Adipocyte (in vitro differentiated cells): ENCODE data around the gene PLPP7.

Experiments used
- DNase-seq: peaks from one replicate; pipeline ENCODE4 v3.0.0-alpha.2; 2015; ENCODE audit warnings: low read depth
- H3K27me3 ChIP-seq: replicated peaks from 2 replicates; pipeline ENCODE4 v1.7.0; 2013; ENCODE audit warnings: mild to moderate bottlenecking, low read length, moderate library complexity; ENCODE audit not compliant: control insufficient read depth, insufficient read depth
- H3K36me3 ChIP-seq: 2 replicates; pipeline ENCODE4 v1.7.0; 2013; ENCODE audit warnings: low read length, mild to moderate bottlenecking, moderate library complexity; ENCODE audit not compliant: control insufficient read depth, insufficient read depth, severe bottlenecking
- H3K4me1 ChIP-seq: 2 replicates; pipeline ENCODE4 v1.7.0; 2013; ENCODE audit warnings: mild to moderate bottlenecking, low read length, moderate library complexity; ENCODE audit not compliant: control insufficient read depth, insufficient read depth
- H3K4me3 ChIP-seq: 2 replicates; pipeline ENCODE4 v1.7.0; 2013; ENCODE audit warnings: mild to moderate bottlenecking, low read length, moderate library complexity
- H3K9ac ChIP-seq: 2 replicates; pipeline ENCODE4 v1.7.0; 2013; ENCODE audit warnings: mild to moderate bottlenecking, low read length, moderate library complexity
- H3K9me3 ChIP-seq: 2 replicates; pipeline ENCODE4 v1.7.0; 2013; ENCODE audit warnings: mild to moderate bottlenecking, low read length, moderate library complexity; ENCODE audit not compliant: control insufficient read depth

PLPP7 gene

DNA sequence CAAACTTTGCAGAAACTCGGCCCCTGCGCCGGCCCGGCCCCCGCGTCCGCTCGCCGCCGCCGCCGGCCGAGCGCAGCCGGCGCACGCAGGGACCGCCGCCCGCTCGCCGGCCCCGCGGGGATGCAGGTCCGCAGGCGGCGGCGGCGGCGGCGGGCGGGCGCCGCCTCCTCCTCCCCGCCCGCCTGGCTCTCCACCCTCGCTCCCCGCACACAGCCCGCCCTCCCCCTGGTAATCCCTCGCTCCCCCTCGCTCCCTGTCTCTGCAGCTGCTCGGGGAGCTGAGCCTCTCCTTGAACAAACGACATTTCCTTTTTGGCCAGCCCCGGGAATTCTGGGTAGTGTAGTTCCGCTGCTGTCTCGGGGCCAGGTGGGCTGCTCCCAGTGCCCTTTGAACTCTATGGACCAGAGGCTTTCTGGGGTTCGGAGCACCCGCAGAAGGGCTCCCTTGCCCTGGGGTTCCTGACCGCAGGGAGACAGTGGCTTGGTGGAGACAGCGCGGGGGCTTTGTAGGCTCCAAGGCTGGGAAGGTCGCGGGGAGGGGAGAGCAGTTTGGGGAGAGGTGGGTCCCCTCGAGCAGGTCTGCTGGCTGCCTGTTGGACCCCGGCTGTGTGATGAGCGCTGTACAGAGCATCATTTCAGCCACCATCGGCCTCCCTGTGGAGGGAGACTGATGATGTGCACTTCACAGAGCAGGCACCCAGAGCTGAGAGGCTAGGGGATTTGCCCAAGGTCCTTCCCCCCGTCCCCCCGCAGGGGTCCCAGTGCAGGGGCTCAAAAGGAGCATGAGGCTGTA, 11.4 kb upstream of the PLPP7 start:
- peak overlapping the region; percentile 62 for H3K4me3 ChIP-seq
- no peaks in the 10 kb centered on the region for H3K9me3 ChIP-seq
- H3K27me3 ChIP-seq, result peaks cover 37% of the 10 kb centered on the region
- peaks cover 4% of the 10 kb centered on the region for H3K4me1 ChIP-seq
- DNase-seq, result peak; percentile 93
- H3K36me3 ChIP-seq, result no peaks in the 10 kb centered on the region
- H3K9ac ChIP-seq, result peak overlapping the region; percentile 34

DNA sequence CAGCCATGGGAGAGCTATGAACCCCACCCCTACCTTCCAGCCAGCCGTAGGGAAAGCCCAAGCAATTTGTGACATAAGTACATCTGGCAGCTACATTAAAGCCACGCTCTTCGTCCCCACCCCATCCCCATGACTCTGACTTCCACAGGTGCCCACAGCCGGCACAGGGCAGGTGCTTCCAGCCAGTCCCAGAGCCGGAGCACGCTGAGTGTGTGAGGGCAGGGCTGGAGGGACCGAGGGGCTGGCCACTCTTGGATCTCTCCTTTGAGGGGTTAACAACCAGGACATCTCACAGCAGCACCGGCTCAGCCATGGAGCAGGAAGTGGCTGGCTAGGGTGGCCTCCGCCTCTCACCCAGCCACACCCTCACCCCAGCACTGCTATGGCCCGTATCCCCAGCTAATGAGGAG, 10.8 kb upstream of the PLPP7 start:
- Histone ChIP-seq H3K4me3 (no peak overlapping the region), H3K9me3 (no peaks in the 10 kb centered on the region), H3K36me3 (no peaks in the 10 kb centered on the region), H3K4me1 (peaks cover 4% of the 10 kb centered on the region), H3K27me3 (peaks cover 41% of the 10 kb centered on the region), H3K9ac (no peak overlapping the region)
- no peak for DNase-seq

DNA sequence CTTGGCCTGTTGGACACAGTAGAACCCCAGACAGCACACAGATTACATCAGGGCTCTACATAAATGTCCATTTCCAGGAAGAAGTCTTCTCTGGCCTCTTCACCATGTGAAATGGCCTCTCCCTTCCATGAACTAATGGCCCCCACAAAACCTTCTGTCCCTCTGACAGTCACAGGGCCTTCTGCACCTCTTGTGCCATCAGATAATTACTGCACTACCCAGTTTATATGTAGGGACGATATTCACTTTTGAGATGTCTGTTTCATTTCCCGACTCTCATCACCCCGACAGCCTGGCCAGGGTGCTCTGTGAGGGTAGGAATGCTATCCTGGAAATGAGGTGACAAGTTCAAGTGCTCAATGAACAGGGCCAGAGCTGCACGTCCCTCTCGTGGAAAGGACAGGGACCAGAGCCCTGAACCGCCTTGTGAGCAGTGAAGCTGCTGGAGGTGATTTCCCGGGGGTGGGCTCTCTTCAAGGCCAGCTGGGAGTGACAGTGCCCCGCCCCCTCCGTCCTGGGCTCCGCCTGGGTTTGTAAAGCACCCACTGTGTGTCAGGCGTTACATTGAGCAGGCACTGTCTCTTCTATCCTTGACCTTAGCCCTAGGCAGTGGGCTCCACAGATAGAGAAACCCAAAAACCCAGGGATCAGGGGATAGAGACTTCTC, 10.2 kb upstream of the PLPP7 start:
- H3K27me3 ChIP-seq, result peaks cover 38% of the 10 kb centered on the region
- H3K36me3 ChIP-seq, result no peaks in the 10 kb centered on the region
- no peak for DNase-seq

DNA sequence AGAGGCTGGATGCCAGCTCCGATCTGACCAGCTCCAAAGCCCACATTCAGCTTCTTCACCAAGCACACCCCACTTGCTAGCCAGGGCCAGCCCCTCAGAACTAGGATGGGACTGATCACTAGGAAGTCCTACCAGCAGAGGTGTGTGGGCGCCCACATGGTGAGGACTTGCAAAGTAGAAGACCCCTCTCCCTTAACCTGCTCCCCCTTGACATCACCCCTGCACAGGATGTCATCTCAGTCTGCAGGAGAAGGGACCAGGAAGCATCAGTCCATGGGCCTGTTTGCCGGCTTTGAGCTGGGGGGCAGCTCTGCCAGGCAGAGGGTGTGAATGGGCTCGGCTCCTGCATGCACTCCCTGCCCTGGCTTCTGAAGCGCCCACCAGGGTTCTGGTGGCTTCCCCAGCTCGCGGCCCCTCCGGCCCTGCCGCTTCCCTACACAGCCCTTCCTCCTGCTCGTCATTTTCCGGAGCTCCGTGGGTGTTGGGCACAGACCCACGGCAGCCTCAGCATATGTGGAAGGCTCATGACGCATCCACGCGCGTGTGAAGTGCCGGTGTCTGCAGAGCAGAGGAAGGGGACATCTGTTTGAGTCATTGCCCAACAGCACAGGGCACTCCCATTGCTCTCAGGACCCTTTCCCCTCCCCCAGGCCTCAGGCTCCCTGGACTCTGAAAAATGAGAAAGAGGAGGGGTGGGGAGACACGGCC, 9.5 kb upstream of the PLPP7 start:
- Histone ChIP-seq H3K9me3 (no peaks in the 10 kb centered on the region), H3K36me3 (no peaks in the 10 kb centered on the region), H3K9ac (no peak overlapping the region), H3K4me3 (no peak overlapping the region), H3K27me3 (peaks cover 38% of the 10 kb centered on the region), H3K4me1 (no peaks in the 10 kb centered on the region)
- DNase-seq, result no peak

More for the DNA sequence above, 10.2 kb upstream of the PLPP7 start:
- H3K4me1 ChIP-seq, result no peaks in the 10 kb centered on the region
- H3K4me3 ChIP-seq, result no peak overlapping the region
- H3K9me3 ChIP-seq, result no peaks in the 10 kb centered on the region
- no peak overlapping the region for H3K9ac ChIP-seq

DNA sequence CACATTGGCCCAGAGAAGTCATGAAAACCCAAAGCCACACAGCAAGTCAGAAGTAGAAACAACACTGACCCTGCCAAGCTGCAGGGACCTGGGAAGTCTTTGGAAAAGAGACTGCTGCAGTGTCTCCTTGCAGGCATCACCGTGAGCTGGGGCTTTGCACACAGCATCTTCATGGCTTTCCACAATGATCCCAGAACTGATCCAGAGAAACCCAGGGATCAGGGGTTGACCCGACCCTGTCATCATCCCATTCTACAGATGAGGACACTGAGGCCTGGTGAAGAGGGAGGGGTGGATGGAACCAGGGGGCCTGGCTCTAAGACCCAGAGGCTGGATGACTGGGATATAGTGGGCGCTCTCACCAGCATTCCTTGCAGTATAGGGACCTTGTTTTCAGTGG, 8.9 kb upstream of the PLPP7 start:
- no peak overlapping the region for H3K4me3 ChIP-seq
- H3K9me3 ChIP-seq, result no peaks in the 10 kb centered on the region
- DNase-seq, result no peak
- H3K36me3 ChIP-seq, result no peaks in the 10 kb centered on the region
- H3K4me1 ChIP-seq, result no peaks in the 10 kb centered on the region
- H3K9ac ChIP-seq, result no peak overlapping the region
- peaks cover 38% of the 10 kb centered on the region for H3K27me3 ChIP-seq

DNA sequence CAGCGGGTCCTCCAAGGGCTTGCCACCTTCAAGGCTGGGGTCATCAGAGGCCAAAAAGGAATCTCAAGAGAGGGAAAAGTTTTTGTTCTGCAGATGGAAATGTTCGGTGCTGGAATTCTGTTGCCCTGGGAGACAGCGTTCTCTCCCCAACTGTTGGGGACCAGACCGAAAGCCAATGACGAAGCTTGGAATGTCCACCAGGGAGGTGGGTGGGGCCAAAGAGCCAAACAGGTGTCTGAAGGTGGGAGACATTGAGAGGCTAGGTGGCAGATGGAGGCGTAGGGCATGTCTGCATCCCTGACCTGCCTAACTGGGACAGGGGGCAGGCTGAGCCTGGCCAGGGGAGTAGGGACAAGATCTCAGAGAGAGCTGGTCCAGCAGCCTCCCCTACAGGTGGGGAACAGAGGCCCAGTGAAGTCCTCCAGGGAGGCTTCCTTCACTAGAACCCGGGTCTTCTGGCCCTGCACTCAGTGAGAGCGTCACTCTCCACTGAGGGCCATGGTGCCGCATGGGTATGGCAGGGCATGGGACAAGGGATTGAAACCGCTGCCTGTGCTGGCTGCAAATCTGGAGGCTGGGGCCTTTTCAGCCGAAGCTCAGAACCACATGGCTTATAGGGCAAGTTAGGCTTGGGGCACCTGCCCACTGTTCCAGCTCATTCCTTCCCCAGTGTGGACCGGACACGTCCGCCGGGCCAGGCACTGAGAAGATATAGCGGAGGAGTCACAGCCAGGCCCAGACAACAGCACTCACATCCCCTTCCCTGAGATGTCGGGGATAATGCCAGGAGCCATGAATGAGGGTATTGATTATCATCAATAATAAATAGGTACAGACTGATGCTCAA, 8.2 kb upstream of the PLPP7 start:
- DNase-seq, result no peak
- Histone ChIP-seq H3K4me3 (no peak overlapping the region), H3K4me1 (no peaks in the 10 kb centered on the region), H3K9ac (no peak overlapping the region), H3K36me3 (no peaks in the 10 kb centered on the region), H3K9me3 (no peaks in the 10 kb centered on the region), H3K27me3 (peaks cover 38% of the 10 kb centered on the region)

DNA sequence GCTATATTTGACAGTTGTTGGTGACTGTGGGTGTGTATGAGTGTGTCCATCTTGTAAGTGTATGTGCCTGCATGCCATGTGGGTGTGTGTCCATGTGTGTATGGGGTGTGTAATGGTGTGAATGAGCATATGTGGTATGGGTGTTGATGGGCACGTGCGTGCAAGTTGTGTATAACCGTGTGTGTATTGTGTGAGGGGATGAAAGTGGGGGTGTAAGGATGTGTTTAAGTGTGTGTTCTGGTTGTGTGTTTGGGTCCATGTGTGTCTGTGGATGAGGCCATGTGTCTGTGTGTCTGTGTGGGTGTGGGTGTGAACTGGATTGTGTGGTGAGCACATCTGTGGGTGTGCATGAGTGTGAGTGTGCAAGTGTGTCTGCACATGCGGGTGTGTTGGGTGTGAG, 7.3 kb upstream of the PLPP7 start:
- H3K9ac ChIP-seq, result no peak overlapping the region
- H3K27me3 ChIP-seq, result peaks cover 38% of the 10 kb centered on the region
- no peak overlapping the region for H3K4me3 ChIP-seq
- H3K36me3 ChIP-seq, result no peaks in the 10 kb centered on the region
- DNase-seq, result no peak
- H3K4me1 ChIP-seq, result no peaks in the 10 kb centered on the region
- no peaks in the 10 kb centered on the region for H3K9me3 ChIP-seq

DNA sequence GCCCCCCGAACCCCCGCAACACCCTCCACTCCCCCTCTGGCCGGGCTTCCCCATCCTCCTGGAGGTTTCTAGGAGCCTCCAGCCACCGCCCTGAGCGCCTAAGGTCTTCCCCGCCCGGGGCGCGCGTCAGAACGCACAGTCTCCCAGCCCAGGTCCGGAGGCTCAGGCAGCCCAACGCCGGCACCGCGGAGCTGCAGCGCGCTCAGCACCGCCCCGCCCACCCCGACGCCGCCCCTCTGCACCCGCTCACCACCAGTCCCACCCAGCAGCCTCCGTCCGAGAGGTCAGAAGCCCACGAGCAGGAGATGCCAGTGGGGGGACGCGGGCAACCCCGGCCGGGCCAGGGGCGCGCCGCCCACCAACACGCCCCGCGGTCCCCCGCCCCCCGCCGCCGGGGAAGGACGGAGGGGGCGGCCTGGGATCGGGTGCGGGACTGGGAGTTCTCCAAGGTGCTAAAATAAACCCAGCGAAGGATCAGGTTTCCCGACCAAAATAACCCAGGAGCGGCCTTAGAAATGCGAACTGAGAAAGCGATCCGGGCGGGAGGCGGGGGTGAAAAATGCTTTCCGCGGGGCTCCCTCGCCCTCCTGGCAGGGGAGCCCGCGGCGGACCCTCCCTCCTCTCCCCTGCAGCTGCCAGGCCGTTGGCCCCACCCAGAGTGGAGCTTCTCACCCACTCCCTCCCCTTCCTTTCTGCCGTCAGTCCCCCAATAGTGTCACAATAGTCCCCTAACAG, 6.7 kb upstream of the PLPP7 start:
- no peak overlapping the region for H3K9ac ChIP-seq
- H3K9me3 ChIP-seq, result no peaks in the 10 kb centered on the region
- H3K36me3 ChIP-seq, result no peaks in the 10 kb centered on the region
- peak; percentile 63 for DNase-seq
- H3K4me3 ChIP-seq, result no peak overlapping the region
- H3K27me3 ChIP-seq, result peaks cover 38% of the 10 kb centered on the region
- no peaks in the 10 kb centered on the region for H3K4me1 ChIP-seq

DNA sequence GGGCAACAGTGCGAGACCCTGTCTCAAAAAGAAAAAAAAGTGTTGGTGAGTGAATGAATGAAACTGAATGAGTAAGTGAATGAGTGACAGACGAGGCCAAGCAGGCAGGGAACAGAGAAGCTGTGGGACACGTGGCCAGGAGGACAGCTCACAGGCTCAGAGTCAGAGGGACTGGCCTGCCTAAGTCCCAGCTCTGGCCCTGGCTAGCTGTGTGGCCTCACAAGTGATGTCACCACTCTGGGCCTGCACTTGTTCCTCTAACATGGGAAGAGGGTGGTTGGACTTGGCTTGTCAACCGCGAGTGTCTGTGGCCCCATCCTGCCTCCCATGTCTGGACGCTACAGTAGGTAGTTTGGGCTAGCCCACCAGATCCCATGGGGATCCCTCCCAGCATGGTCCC, 4.7 kb upstream of the PLPP7 start:
- H3K27me3 ChIP-seq, result peaks cover 29% of the 10 kb centered on the region
- no peaks in the 10 kb centered on the region for H3K9me3 ChIP-seq
- no peak for DNase-seq
- H3K36me3 ChIP-seq, result no peaks in the 10 kb centered on the region
- H3K4me3 ChIP-seq, result no peak overlapping the region
- peaks cover 3% of the 10 kb centered on the region for H3K4me1 ChIP-seq
- H3K9ac ChIP-seq, result no peak overlapping the region

DNA sequence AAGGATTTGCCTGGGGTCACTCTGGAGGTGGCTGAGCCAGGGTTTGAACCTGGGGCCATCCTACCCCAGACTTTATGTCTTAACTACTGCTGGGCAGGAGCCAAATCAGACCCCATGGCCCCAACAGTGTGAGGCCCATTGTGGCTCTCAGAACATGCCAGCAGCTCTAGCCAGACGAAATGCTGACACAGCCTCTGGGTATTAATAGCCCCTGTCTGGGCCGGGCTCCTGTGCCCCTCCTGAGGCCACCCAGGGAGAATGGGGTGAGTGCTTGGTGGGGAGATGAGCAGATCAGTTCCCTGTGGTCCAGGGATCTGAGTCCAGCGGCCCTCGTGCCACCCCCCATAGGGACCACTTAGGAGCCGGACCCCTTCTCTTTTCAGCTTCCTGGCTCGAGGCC, 2.2 kb upstream of the PLPP7 start:
- no peaks in the 10 kb centered on the region for H3K9me3 ChIP-seq
- peaks cover 17% of the 10 kb centered on the region for H3K4me1 ChIP-seq
- H3K9ac ChIP-seq, result no peak overlapping the region
- H3K36me3 ChIP-seq, result no peaks in the 10 kb centered on the region
- DNase-seq, result no peak
- peaks cover 6% of the 10 kb centered on the region for H3K27me3 ChIP-seq
- H3K4me3 ChIP-seq, result no peak overlapping the region
